KMS-11 (cell line): Measurements from ENCODE around the gene MEGF8.

Experiments used
- H2AFZ ChIP-seq: fragments of 200-600 bp; sonication (generic); 2 replicates; pipeline ENCODE4 v1.6.1; 2016; ENCODE audit warnings: antibody characterized with exemption, mixed run types, low read depth
- H3K27ac ChIP-seq: fragments of 200-600 bp; sonication (generic); 2 replicates; pipeline ENCODE4 v1.6.1; 2016; ENCODE audit warnings: mild to moderate bottlenecking, mixed run types
- H3K27me3 ChIP-seq: fragments of 200-600 bp; sonication (generic); 2 replicates; pipeline ENCODE4 v1.6.1; 2017; ENCODE audit warnings: mild to moderate bottlenecking, low read depth, mixed run types, moderate library complexity; ENCODE audit not compliant: insufficient read depth
- H3K36me3 ChIP-seq: fragments of 200-600 bp; sonication (generic); 2 replicates; pipeline ENCODE4 v1.6.1; 2017; ENCODE audit warnings: mild to moderate bottlenecking, mixed run types; ENCODE audit not compliant: insufficient read depth
- H3K4me1 ChIP-seq: fragments of 200-600 bp; sonication (generic); 2 replicates; pipeline ENCODE4 v1.6.1; 2016; ENCODE audit warnings: mild to moderate bottlenecking, low read depth, mixed run types; ENCODE audit not compliant: poor library complexity, severe bottlenecking
- H3K4me2 ChIP-seq: fragments of 200-600 bp; sonication (generic); 2 replicates; pipeline ENCODE4 v1.7.0; 2016; ENCODE audit warnings: mild to moderate bottlenecking, mixed run types
- H3K4me3 ChIP-seq: fragments of 200-600 bp; sonication (generic); IDR thresholded peaks from 2 replicates; pipeline ENCODE4 v1.6.1; 2017; ENCODE audit warnings: low read depth, low read length, mixed read lengths; ENCODE audit not compliant: insufficient read depth
- H3K79me2 ChIP-seq: fragments of 200-600 bp; sonication (generic); 2 replicates; pipeline ENCODE4 v1.6.1; 2016; ENCODE audit warnings: low read depth, mixed run types; ENCODE audit not compliant: insufficient read depth
- H3K9ac ChIP-seq: fragments of 200-600 bp; sonication (generic); 2 replicates; pipeline ENCODE4 v1.6.1; 2016; ENCODE audit warnings: mild to moderate bottlenecking, mixed run types
- H4K20me1 ChIP-seq: fragments of 200-600 bp; sonication (generic); 2 replicates; pipeline ENCODE4 v1.6.1; 2016; ENCODE audit warnings: mild to moderate bottlenecking, mixed run types; ENCODE audit not compliant: insufficient read depth
- TF ChIP-seq, protein P1 (sequence below): fragments of 200-600 bp; sonication (generic); conservative IDR thresholded peaks from 2 replicates; pipeline ENCODE4 v1.6.1; 2017; ENCODE audit warnings: low read depth, mild to moderate bottlenecking, antibody characterized with exemption, low read length, moderate library complexity, mixed read lengths

Gene MEGF8

DNA sequence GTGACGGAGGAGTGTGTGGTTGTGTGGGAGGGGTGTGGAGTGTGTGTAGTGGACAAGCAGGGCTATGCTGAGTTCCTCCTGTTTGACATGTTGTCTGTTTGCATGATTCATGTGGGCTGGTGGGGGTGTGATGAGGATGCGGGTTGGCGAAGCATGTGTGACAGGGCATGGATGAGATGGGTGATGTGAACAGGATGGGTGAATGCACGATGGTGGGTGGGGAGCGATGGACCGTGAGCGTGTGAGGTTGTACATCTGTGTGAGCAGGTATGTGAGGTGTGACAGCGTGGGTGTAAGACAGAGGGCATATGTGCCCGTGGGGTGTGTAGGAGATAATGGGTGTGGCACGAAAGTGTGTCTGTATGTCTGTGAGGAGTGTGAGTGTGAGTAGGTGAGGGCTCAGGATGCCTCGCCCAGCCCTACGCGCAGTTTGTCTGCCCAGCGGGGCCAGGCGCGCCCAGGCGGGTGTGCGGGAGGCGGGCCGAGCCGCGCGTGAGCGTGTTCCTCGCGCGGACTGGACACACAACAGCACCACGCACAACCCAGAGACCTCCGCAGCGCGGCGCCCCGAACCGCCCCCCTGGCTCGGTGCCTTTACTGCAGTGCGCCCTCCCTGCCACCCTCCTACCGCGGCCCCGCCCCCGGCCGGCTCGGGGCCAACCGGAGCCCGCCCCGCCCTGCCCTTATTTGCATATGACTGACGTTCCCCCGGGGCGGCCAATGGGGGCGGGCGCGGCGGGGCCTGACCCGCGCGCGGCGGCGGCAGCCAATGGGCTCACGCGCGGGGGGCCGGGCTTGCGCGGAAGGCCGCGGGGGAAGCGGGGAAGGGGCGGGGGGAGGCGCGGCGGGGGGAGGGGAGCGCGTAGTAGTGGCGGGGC lies 42.0 kb upstream of the MEGF8 start:
- H2AFZ ChIP-seq = peak overlapping the region; percentile 50; the same call in 1 of the 2 replicates
- no peak overlapping the region for H3K27ac ChIP-seq
- H3K79me2 ChIP-seq = no peaks in the 10 kb centered on the region
- no peak overlapping the region for H3K4me3 ChIP-seq
- H3K27me3 ChIP-seq = no peaks in the 10 kb centered on the region
- H3K4me2 ChIP-seq = peak overlapping the region; percentile 68
- H3K36me3 ChIP-seq = no peaks in the 10 kb centered on the region
- H3K4me1 ChIP-seq = peaks cover 56% of the 10 kb centered on the region
- TF ChIP-seq, protein P1, sequence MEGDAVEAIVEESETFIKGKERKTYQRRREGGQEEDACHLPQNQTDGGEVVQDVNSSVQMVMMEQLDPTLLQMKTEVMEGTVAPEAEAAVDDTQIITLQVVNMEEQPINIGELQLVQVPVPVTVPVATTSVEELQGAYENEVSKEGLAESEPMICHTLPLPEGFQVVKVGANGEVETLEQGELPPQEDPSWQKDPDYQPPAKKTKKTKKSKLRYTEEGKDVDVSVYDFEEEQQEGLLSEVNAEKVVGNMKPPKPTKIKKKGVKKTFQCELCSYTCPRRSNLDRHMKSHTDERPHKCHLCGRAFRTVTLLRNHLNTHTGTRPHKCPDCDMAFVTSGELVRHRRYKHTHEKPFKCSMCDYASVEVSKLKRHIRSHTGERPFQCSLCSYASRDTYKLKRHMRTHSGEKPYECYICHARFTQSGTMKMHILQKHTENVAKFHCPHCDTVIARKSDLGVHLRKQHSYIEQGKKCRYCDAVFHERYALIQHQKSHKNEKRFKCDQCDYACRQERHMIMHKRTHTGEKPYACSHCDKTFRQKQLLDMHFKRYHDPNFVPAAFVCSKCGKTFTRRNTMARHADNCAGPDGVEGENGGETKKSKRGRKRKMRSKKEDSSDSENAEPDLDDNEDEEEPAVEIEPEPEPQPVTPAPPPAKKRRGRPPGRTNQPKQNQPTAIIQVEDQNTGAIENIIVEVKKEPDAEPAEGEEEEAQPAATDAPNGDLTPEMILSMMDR = no peak
- no peaks in the 10 kb centered on the region for H4K20me1 ChIP-seq
- no peak overlapping the region; the same call in 1 of the 2 replicates for H3K9ac ChIP-seq

DNA sequence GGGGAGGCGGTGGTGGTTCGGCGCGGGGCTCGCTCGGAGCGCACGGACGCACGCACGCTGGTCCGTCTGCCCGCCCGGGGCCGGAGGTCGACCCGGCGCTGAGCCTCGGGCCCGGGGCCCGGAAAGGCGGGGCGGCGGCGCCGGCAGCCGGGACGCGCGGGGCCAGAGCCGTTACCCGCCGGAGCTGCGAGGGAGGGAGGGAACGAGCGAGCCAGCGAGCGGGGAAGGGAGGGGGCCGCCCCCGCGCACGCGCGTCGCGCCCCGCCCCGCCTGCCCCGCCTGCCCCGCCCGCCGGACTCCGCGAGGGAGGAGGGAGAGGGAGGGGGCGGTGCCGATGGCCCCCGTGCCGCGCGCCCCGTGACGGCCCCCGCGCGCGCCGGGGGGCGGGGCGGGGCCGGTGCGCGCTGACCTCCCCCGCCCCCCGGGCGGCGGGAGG lies 41.4 kb upstream of the MEGF8 start:
- no peak overlapping the region for H3K4me3 ChIP-seq
- H3K79me2 ChIP-seq = no peaks in the 10 kb centered on the region
- H4K20me1 ChIP-seq = no peaks in the 10 kb centered on the region
- H3K27me3 ChIP-seq = no peaks in the 10 kb centered on the region
- no peak overlapping the region for H3K4me2 ChIP-seq
- no peak overlapping the region; the same call in 1 of the 2 replicates for H3K9ac ChIP-seq
- TF ChIP-seq, protein P1 = no peak
- H2AFZ ChIP-seq = no peak overlapping the region
- H3K36me3 ChIP-seq = no peaks in the 10 kb centered on the region
- peaks cover 49% of the 10 kb centered on the region for H3K4me1 ChIP-seq
- H3K27ac ChIP-seq = no peak overlapping the region

DNA sequence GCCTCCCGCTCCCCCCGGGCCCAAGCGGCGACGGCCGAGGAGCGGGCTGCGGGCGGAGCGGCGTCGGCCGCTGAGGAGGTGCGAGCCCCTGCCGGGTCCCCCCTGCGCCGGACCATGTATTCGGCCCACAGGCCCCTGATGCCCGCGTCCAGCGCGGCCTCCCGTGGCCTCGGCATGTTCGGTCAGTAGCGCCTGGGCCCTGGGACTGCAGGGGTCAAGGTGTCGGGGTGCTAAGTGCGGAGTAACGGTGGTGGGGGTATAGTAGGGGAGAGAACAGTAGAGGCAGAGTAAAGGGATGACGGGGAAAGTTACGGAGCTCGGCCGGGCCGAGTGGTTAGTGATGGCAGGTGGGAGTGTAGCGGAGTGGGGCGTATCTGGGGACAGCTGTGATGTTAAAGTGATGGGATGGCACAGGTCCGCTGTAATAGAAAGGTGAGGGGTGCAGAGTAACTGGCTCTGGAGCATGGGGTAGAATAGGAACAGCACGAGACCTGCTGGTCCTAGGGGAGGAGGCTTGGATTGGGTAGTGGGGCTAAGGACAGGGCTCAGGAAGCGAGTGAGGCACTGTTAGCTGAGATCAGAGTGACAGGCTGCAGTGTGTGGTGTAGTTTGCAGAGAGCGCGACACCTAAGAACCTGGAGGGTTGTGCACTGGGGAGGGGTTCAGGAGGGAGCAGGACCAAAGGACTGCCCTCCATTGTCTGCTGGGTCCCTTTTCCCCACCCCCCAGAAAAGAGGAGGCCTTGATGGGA lies 40.7 kb upstream of the MEGF8 start:
- H3K27ac ChIP-seq = no peak overlapping the region
- H3K9ac ChIP-seq = no peak overlapping the region; the same call in 1 of the 2 replicates
- H3K4me3 ChIP-seq = no peak overlapping the region
- peak overlapping the region; percentile 91 for H3K4me2 ChIP-seq
- TF ChIP-seq, protein P1 = no peak
- no peaks in the 10 kb centered on the region; the same call in 1 of the 2 replicates for H3K36me3 ChIP-seq
- no peaks in the 10 kb centered on the region for H3K79me2 ChIP-seq
- H3K4me1 ChIP-seq = peaks cover 45% of the 10 kb centered on the region
- no peaks in the 10 kb centered on the region for H4K20me1 ChIP-seq
- H3K27me3 ChIP-seq = no peaks in the 10 kb centered on the region
- H2AFZ ChIP-seq = no peak overlapping the region

DNA sequence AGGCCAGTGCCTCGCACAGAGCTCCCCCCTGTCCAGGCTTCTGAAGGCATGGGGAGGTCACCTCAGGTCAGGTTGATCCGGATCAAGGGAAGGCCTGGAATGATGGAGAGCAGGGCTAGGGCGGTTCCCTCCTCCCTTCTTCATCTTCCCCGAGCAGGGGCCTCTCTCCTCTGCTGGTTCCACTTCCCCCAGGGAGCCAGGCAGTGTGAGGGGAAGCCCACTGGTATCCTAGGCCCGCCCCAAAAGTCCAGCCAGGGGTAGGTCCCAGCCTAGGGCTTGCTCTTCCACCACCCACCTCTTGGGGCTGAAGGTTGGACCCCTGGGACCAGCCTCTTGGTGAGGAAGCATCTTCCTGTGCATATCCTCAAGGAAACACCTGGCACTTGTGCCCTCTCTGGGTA lies 39.9 kb upstream of the MEGF8 start:
- H4K20me1 ChIP-seq = no peaks in the 10 kb centered on the region
- no peaks in the 10 kb centered on the region for H3K79me2 ChIP-seq
- H3K4me2 ChIP-seq = peak overlapping the region; percentile 91; the same call in 1 of the 2 replicates
- TF ChIP-seq, protein P1 = no peak
- H3K4me3 ChIP-seq = no peak overlapping the region
- peaks cover 39% of the 10 kb centered on the region for H3K4me1 ChIP-seq
- no peak overlapping the region for H3K9ac ChIP-seq
- no peak overlapping the region for H3K27ac ChIP-seq
- H2AFZ ChIP-seq = no peak overlapping the region
- no peaks in the 10 kb centered on the region; the same call in 1 of the 2 replicates for H3K36me3 ChIP-seq
- no peaks in the 10 kb centered on the region for H3K27me3 ChIP-seq
